HG02610 (cell line): ENCODE measurements around the gene TBC1D24.
A peak's percentile ranks its signal among the peaks of the same experiment; 100 is the strongest.

Experiments
- ATAC-seq: cut with Tn5 transposase; IDR thresholded peaks from one replicate; pipeline ENCODE4 v1.9.1; 2021; ENCODE audit warnings: mild to moderate bottlenecking, moderate library complexity; ENCODE audit not compliant: unreplicated experiment

Gene TBC1D24

GRCh38 chr16:2449118-2449517, 25.8 kb upstream of the TBC1D24 start:
- ATAC-seq, result no peak

GRCh38 chr16:2450535-2450934, 24.4 kb upstream of the TBC1D24 start:
- no peak for ATAC-seq

- no peak for ATAC-seq
Observed at GRCh38 chr16:2450975-2451381, 23.9 kb upstream of the TBC1D24 start.

- ATAC-seq, result no peak
Observed at GRCh38 chr16:2451851-2452320, 23.0 kb upstream of the TBC1D24 start.

- no peak for ATAC-seq
Observed at GRCh38 chr16:2452650-2453049, 22.3 kb upstream of the TBC1D24 start.

- ATAC-seq, result no peak
Observed at GRCh38 chr16:2455081-2455845, 19.7 kb upstream of the TBC1D24 start.

GRCh38 chr16:2456551-2457153, 18.3 kb upstream of the TBC1D24 start:
- ATAC-seq, result no peak

- ATAC-seq, result no peak
Observed at GRCh38 chr16:2457267-2457666, 17.7 kb upstream of the TBC1D24 start.

- ATAC-seq, result no peak
Observed at GRCh38 chr16:2457946-2458345, 17.0 kb upstream of the TBC1D24 start.

- ATAC-seq, result no peak
Observed at GRCh38 chr16:2458887-2459646, 15.9 kb upstream of the TBC1D24 start.

GRCh38 chr16:2459647-2460390, 15.1 kb upstream of the TBC1D24 start, which contains the start of gene TEDC2:
TSS of gene TEDC2 (plus strand) at chr16:2460109. CDS start at chr16:2460145, 36 bp downstream.
- peak; percentile 84 for ATAC-seq

GRCh38 chr16:2460391-2460713, 14.6 kb upstream of the TBC1D24 start:
- no peak for ATAC-seq

GRCh38 chr16:2460916-2461315, 14.0 kb upstream of the TBC1D24 start:
- ATAC-seq, result no peak

- ATAC-seq, result no peak
Observed at GRCh38 chr16:2462031-2462866, 12.7 kb upstream of the TBC1D24 start.

- no peak for ATAC-seq
Observed at GRCh38 chr16:2464333-2464732, 10.6 kb upstream of the TBC1D24 start.

- ATAC-seq, result no peak
Observed at GRCh38 chr16:2465653-2466415, 9.1 kb upstream of the TBC1D24 start.

- ATAC-seq, result no peak
Observed at GRCh38 chr16:2466667-2467527, 8.0 kb upstream of the TBC1D24 start.

GRCh38 chr16:2467528-2468232, 7.2 kb upstream of the TBC1D24 start:
- ATAC-seq, result no peak
